HG03097 (cell line): ENCODE data around the gene SH2B2.

ENCODE experiments used
- ATAC-seq: cut with Tn5 transposase; IDR thresholded peaks from one replicate; pipeline ENCODE4 v1.9.1; 2021; ENCODE audit not compliant: unreplicated experiment, low FRiP score

The SH2B2 gene

GRCh38 chr7:102286237-102287110 lies at the start of gene SH2B2:
Gene SH2B2, plus strand, starts transcription at chr7:102286868. Its CDS starts 13,683 bp downstream, at chr7:102300551.
- no peak for ATAC-seq

DNA sequence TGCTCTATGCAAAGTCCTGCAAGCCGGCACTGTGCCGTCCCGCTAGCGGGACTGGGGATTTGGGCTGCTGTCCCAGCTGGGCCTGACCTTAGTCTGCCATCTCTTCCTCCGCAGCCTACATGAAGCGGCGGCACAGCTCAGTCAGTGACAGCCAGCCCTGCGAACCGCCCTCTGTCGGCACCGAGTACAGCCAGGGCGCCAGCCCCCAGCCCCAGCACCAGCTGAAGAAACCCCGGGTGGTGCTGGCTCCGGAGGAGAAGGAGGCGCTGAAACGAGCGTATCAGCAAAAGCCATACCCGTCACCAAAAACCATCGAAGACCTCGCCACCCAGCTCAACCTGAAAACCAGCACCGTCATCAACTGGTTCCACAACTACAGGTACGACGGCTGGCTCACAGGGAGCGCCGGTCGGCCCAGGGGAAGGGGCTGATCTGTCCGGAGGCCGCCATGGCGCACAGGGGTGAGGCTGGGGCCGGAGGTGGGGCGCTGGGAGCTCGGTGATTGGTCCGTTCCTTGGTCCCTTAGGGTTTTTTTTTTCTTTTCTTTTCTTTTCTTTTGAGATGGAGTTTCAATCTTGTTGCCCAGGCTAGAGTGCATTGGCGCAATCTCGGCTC lies 47.4 kb upstream of the SH2B2 start:
- ATAC-seq = no peak

GRCh38 chr7:102241431-102241830 lies 45.2 kb upstream of the SH2B2 start:
- ATAC-seq = no peak

DNA sequence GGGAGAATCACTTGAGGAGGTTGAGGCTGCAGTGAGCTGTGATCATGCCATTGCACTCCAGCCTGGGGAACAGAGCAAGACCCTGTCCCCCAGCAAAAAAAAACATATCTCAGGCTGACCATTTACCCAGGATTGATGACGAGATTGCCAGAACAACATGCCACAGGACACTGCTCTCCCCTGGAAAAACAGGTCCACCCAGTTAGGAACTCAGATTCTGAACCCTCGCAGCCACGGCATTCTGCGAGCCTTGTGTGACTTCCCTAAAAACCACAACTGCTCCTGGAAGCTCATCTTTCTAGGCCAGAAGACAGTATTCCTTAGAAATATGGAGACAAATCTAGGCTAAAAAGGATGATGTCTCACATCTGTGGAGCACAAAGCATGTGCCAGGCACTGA lies 42.1 kb upstream of the SH2B2 start:
- no peak for ATAC-seq

DNA sequence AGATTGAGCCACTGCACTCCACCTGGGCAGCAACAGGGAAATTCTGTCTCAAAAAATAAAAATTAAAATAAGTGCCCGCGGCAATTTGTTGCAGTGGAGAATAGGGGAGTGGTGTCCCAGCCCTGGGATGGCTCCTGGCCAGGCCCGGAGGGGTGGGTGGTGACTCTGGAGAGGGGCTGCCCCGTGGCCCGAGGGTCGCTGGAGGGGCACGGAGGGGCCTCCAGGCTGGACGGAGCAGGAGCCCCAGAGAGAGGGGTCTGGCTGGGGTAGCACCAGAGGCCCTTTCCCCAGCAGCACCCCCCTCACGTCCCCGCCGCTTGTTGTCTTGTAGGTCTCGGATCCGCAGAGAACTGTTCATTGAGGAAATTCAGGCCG lies 38.6 kb upstream of the SH2B2 start:
- ATAC-seq = no peak

- no peak for ATAC-seq
These were observed 37.9 kb upstream of the SH2B2 start for GRCh38 chr7:102248456-102249395.

GRCh38 chr7:102251531-102252365 lies 34.9 kb upstream of the SH2B2 start:
- no peak for ATAC-seq

DNA sequence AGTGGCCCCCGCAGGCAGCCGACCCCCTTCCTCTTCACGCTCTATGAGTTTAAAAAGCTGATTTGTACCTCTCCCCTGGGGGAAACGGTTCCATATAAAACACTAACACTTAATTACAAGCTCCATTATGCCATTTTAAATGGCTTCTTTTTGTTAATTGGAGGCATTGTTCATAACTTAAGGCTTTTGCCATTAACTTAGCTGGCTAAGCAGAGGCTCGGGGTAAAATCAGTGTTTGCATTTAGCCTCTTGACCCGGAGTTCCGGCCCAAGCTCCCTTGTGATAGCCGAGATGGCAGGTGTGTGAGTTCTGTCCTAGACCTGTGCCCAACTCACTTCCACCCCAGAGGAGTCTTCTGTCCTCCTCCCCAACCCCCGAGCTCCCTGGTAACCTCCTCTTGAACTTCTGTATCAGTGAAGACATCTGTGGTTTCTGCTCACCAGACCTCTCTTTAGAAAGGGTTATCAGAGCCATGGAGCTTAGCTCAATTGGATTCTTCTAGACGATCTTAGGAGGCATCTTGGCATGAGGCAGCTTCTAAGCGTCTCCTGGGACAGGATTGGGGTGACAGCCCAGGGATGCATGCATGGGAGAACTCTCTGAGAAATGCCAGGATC lies 34.2 kb upstream of the SH2B2 start:
- no peak for ATAC-seq

- ATAC-seq = no peak
These were observed 33.3 kb upstream of the SH2B2 start for GRCh38 chr7:102253066-102253972.

DNA sequence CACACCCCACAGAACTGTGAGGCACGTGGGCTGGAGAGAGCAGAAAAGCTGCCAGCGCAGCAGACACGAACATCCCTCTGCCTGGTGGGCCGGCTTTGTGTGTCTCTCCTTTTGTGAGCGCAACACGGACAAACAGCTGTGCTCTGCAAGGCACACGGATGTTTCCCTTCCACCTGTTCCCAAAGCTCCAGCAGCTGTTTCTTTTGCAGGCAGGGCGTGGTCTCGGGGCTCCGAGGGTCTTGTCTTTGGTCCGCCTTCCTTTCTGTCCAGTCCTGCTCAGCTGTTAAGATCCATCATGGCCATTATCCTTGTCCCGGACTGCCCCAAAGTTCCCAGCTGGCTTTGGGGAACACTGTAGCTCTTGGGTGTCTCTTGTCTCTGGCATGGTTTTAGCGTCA lies 32.7 kb upstream of the SH2B2 start:
- no peak for ATAC-seq

DNA sequence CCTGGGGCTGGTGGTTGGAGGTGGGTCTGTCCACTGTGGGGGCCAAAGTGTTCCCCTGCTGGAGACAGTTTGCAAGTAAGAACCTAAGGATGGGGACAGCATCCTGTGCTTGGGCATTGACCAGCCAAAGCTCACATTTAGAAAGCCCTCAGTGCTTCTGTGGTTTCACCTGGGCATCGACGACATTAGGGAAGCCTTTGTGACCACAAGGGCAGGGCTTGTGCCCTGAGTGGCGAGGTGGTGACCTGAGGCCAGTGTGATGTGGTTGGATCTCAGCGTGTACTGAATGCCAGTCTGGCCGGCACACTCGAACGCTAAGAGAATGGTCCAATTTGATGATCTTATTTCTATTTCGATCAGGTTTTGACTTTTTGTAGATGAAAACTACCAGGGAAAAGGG lies 32.1 kb upstream of the SH2B2 start:
- no peak for ATAC-seq

- ATAC-seq = no peak
These were observed 31.2 kb upstream of the SH2B2 start for GRCh38 chr7:102255501-102255900.

- no peak for ATAC-seq
These were observed 30.8 kb upstream of the SH2B2 start for GRCh38 chr7:102255916-102256315.

DNA sequence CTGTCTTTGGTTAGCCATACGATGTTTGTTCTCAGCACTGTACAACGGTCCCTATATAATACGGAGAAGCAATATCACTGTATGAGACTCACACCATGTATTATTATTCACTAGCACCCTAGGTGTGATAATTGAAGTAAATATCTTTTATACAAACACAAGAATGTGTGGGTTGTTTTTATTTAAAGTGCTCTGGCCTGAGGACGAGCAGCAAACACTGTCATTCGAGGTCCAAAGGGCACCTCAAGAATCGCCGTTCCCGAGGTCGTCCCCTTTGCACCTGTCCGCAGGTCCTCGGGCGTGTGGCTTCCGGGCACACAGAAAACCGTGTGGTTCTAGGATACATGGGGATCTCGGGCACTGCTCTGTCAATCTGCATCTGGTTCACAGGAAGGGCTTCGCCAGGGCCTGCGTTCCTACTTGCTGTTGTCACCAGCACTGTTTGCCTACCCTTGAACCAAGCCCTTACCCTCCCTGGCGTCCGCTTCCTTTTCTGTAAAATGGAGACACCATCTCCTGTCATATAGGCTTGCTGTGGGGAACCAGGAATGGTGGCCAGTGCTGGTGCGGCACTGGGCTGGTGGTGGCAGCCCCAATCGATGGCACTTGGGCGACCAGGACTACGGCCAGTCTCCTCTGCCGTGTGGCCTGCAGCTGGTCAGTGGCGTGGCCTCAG lies 28.5 kb upstream of the SH2B2 start:
- ATAC-seq = no peak

DNA sequence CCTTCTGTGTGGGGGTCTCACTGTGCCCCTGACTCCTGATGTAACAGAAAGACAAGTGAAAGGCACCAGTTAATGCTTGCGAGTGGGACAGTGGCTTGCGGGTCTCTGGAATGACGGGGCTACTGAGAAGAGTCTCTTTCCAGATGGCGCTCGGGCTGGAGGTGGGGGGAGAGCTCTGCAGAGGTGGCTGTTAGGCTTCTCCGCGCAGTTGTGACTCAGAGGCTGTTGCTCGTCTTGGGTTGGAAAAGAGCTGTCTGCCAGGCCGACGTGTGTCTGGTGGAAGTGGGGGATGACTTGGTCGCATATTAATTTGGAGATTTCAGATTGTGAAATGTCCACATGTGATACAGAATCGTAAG lies 27.9 kb upstream of the SH2B2 start:
- ATAC-seq = no peak

DNA sequence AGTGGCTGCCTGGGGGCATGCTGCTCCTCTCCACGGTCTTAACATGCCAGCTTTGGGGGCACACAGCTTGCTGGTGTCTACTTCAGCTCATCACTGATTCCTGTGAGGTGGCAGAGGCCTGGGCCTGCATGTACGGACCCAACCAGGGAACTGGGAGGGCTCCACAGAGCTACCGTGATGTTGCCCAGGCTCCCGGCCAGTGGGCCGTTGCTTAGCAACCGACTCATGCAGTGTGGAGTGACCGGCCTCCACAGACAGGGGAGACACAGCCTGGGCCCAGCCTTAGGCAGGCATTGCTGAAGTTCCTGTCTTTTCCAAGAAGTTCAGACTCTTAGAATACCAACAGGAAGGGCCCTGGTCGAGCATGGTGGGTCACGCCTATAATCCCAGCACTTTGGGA lies 25.8 kb upstream of the SH2B2 start:
- no peak for ATAC-seq

DNA sequence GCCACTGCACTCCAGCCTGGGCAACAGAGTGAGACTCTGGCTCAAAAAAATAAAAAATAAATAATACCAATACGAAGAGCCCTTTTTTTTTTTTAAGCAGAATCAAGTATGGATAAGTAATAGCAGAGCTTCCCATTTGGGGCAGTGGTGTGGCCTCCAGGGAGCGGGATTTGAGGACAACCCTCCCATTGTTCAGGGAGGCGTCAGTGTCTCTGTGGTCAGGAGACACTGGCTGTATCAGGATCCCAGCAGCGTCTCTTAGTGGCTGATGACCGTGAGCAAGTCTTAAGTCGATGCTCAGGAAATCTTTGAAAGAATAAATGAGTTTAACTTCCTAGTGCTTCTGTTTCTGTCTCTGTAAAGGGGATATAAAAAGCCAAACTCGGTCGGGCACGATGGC lies 25.2 kb upstream of the SH2B2 start:
- ATAC-seq = no peak

DNA sequence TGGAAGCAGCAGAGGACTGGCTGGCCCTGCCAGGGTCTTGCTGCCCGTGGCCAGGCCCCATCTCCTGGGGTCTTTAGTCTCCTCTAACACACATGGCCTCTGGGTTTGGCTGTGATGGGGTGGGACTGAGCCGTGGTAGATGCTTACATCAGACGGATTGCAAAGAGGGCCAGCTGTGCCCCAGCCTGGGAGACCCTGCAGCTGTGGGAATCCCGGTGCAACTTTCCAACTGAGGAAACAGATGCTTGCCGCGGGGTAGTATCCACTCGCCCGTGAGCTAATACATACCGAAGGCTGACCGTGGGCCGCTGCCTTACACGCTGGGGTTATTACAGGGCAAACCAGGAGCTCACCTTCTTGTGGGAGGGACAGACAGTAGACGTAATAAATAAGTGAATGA lies 24.1 kb upstream of the SH2B2 start:
- no peak for ATAC-seq
